HG03558 (cell line): ENCODE measurements around the gene PET100.

Experiments used
- ATAC-seq: cut with Tn5 transposase; IDR thresholded peaks from one replicate; pipeline ENCODE4 v1.9.1; 2021; ENCODE audit warnings: moderate number of reproducible peaks; ENCODE audit not compliant: unreplicated experiment; ENCODE audit errors: extremely low read depth

Gene PET100

GRCh38 chr19:7629347-7630054 lies at the start of gene PET100, which contains the start of gene XAB2:
Gene PET100, plus strand, starts transcription at chr19:7629793. Its CDS starts 41 bp downstream, at chr19:7629834.
Gene XAB2, minus strand, starts transcription at chr19:7629545. Its CDS starts 18 bp downstream, at chr19:7629527.
- ATAC-seq = peak; percentile 80

- no peak for ATAC-seq
Measured at GRCh38 chr19:7582446-7582845, 47.1 kb upstream of the PET100 start.

GRCh38 chr19:7589822-7590221 lies 39.8 kb upstream of the PET100 start:
- no peak for ATAC-seq

GRCh38 chr19:7590256-7590655 lies 39.3 kb upstream of the PET100 start:
- no peak for ATAC-seq

GRCh38 chr19:7595466-7596133 lies 34.0 kb upstream of the PET100 start, which contains the start of gene CAMSAP3:
Gene CAMSAP3, plus strand, starts transcription at chr19:7595863. Its CDS starts 140 bp downstream, at chr19:7596003.
- no peak for ATAC-seq

GRCh38 chr19:7596211-7596937 lies 33.2 kb upstream of the PET100 start:
- ATAC-seq = no peak

DNA sequence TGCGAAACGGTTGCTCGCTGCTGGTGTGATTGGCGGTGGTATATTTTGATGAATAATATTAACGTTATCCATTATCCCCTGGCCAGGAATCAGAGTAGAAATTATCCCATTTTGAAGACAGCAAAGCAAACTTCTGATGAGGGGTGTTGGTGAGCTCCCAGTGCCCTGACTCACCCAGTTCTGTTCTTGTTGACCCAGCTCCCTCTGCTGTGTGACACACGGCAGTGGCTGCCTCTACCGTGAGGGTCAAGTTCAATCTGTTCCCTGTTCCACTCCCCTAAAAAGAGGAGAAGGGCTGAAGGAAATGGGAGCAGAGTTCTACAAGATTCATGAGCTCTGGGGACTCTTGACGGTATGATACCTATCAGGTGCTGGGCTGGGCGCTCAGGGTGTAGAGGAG lies 31.9 kb upstream of the PET100 start:
- no peak for ATAC-seq

DNA sequence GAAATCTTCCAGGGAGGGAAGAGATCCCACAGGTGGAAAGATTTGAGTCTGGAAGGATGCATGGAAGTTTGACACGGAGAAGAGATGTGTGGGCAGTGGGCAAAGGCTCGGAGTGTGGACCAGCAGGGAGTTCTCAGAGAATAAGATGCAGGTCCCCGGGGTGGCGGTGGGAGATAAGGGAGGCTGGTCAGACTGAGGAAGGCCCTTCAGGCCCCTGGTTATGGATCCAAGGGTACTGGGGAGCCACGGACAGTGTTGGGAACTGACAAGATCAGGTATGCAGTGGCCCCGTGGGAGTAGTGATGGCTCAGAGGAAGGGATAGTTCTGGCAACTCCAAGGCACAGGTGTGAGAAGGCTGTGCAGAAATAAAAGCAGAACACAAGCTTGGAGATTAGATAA lies 31.4 kb upstream of the PET100 start:
- ATAC-seq = no peak

GRCh38 chr19:7600721-7601120 lies 28.9 kb upstream of the PET100 start:
- no peak for ATAC-seq

DNA sequence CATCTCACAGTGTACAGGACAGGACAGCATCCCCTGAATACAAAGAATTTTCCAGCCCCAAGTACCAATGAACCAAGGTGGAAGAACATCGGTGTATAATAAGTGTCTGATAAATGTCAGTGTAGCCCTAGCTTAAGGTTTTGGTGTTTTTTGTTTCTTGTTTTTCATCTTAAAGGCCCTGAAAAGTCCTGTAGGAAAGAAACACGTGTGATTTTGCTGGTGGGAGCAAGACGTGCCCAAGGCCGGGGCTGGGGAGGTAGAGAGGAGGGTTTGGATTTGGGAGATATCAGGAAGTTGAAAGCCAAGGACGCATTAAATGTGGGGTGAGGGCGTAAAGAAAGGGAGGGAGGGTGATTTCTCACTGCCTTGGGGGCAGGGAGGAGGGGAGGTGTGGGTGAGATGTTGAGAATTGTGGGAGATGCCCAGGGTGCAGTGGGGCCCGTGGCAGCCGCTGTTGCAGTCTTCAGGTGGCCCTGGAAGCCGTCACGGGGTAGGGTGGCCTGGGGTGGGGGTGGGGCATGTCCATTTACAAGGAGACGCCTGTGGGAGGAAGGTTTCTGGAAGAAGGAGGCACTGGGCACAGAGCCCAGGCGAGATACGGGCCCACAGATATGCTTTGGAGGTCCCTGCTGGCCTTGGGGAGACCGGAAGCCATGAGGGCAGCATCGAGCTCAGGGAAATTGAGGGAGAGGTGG lies 27.2 kb upstream of the PET100 start:
- ATAC-seq = no peak

GRCh38 chr19:7602935-7603497 lies 26.6 kb upstream of the PET100 start:
- ATAC-seq = no peak

GRCh38 chr19:7603919-7604318 lies 25.7 kb upstream of the PET100 start:
- ATAC-seq = no peak

- ATAC-seq = no peak
Measured at GRCh38 chr19:7605490-7606222, 23.9 kb upstream of the PET100 start.

GRCh38 chr19:7606289-7606688 lies 23.3 kb upstream of the PET100 start:
- ATAC-seq = no peak

GRCh38 chr19:7607212-7607873 lies 22.2 kb upstream of the PET100 start:
- ATAC-seq = no peak

- ATAC-seq = no peak
Measured at GRCh38 chr19:7607874-7608560, 21.6 kb upstream of the PET100 start.

DNA sequence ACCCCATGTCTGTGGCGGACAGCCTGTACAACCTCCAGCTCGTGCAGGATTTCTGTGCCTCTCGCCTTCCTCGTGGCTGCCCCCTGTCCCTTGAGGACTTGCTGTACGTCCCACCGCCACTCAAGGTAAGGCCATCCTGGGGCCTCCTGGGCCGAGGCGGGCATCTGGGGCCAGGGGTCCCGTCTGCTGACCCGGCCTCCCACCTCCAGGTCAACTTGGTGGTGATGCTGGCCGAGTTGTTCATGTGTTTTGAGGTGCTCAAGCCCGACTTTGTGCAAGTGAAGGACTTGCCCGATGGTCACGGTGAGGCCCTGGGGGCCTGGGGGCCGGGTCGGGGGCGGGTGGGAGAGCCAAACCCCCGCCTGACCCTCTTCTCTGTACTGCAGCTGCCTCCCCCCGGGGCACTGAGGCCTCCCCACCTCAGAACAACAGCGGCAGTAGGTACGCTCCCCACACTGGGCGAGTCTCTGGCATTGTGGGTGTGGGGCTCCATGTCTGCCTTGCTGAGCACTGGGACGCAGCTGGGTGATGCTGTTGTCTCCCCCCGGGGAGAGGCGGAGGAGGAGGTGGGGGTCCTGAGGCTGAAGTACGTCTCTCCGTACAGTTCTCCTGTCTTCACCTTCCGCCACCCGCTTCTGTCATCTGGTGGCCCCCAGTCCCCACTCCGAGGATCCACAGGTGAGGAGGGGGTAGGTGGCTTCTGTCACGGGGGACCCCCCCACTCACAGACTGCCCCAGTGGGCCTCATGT lies 18.9 kb upstream of the PET100 start:
- ATAC-seq = no peak
